ENCODE results near the gene ENTPD8.
A peak's percentile ranks its signal among the peaks of the same experiment; 100 is the strongest.

Gene ENTPD8

GRCh38 chr9:137447722-137448601 lies 6.8 kb upstream of the ENTPD8 start:
- DNase-seq (ENCODE audit: low read depth, low spot score): no peak

GRCh38 chr9:137446851-137447471 lies 5.8 kb upstream of the ENTPD8 start:
- DNase-seq (ENCODE audit: low read depth, low spot score): no peak

GRCh38 chr9:137445930-137446431 lies 4.8 kb upstream of the ENTPD8 start:
- DNase-seq (ENCODE audit: low read depth, low spot score): no peak

DNA sequence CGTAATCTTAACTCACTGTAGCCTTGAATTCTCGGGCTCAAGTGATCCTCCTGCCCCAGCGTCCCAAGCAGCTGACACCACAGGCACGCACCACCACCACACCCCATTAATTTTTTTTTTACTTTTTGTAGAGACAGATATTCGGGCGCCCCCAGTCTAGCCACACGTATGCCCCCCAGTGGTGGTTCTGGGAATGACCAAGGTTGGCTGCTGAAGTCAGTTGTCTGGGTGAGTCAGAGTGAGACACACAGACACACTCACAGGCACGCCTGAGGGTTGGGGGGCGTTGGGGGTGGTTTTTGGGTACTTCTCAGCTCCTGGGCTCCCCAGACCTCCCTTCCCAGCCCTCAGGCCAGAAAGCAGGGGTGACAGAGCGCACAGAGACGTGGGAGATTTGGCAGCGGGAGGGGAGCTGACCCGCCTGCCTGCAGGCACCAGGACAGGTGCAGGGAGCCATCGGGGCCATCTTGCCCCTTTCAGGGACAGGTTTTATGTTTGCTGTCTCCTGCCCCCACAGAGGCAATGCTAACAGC lies 4.2 kb upstream of the ENTPD8 start:
- DNase-seq (ENCODE audit: low read depth, low spot score): peak; percentile 78

- DNase-seq (ENCODE audit: low read depth, low spot score): no peak
Observed at GRCh38 chr9:137444106-137444790, 3.1 kb upstream of the ENTPD8 start.

GRCh38 chr9:137441935-137442321 lies 771 bp upstream of the ENTPD8 start:
- no peak for DNase-seq (ENCODE audit: low read depth, low spot score)

- DNase-seq (ENCODE audit: low read depth, low spot score): no peak
Observed at GRCh38 chr9:137439158-137439714, 1.9 kb downstream of the ENTPD8 start.

GRCh38 chr9:137438591-137439157 lies 2.5 kb downstream of the ENTPD8 start:
- no peak for DNase-seq (ENCODE audit: low read depth, low spot score)

- DNase-seq (ENCODE audit: low read depth, low spot score): no peak
Observed at GRCh38 chr9:137437691-137438590, 3.2 kb downstream of the ENTPD8 start.

DNA sequence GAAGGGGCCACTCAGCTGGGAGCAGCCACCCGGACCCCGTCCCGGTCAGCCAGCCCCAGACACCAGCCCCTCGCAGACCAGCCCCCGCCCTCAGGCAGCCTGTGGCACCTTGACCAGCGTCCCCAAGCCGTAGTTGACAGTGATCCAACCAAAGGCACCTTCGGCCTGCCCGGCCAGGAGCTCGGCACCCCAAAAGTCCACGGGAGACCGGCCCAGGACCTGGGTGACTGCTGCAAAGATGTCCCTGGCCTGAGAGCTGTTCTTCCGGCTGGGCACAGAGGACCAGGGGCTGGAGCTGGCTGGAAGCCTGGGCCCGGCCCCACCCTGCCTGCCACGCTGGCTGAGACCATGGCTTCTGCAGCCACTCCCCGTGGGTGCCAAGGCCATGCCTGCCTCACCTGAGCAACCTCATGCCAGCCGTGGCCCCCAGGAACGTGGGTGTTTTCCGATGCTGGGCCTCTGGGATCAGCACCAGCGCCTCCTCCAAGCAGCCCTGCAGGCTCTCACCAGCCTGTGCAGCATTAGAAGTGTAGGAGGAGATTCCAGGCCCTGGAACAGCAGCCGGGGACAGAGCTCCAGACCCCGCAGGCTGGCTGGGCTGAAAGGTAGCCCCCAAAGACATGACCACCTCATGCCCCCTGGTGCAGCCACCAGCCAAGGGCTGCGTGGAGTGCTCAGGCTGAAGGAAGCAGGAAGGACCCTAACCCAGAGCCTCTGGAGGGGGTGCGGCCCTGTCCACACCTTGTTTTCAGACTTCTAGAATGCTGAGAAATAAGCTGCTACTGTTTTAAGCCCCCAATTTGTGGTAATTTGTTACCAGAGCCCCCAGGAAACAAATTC lies 4.2 kb downstream of the ENTPD8 start:
- no peak for DNase-seq (ENCODE audit: low read depth, low spot score)

DNA sequence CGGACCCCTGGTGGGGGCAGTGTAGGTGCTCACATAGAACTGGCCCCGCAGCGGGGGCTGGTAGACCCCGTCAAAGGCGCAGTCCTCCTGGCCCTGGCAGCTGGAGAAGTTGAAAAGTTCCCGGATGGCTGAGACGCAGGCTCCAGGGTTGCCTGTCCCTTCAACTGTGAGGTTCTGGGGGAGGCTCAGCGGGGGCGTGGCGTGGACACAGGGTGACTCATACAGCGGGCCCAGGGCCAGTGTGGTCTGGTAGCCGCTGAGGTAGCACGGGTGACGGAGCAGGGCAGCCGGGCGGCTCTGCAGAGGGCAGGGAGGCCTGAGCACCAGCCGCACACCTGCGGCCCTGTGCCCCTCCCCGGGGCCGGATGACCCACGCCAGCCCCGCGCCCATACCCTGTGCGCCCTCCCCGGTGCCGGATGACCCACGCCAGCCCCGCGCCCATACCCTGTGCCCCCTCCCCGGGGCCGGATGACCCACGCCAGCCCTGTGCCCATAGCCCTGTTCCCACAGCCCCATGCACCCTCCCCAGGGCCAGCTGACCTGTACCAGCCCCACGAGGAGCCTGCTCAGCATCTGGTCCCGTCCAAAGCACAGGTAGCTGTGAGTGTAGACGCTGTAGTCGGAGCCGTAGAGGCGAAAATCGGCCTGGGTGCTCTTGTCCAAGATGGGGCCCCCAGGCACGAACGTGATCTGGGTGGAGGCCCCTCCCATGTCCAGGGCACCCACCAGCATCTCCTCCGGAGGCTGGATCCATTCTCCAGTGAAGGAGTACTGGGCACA lies 5.0 kb downstream of the ENTPD8 start:
- no peak for DNase-seq (ENCODE audit: low read depth, low spot score)

DNA sequence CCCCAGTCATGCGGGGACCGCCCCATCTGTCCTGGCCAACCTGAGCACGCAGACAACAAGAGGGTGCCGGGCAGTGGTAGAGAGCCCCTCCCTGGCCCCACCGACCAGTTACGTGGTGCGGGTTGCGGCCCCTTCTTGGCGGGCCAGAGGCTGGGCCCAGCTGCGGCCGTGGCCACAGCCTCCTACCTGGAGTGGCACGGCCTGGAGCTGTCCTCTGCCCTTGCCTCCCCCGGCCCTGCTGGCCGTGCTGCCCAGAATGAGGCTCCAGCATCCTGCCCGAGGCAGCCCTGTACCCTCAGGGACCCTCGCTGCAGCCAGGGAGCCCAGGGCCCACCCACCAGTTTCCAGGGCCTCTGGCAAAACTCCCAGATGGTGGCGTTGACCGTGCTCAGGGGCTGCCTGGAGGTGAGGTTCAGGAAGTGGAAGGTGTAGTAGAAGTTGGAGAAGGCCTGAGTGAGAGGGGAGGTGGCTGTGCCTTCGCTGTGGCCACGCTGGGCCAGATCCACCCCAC lies 5.7 kb downstream of the ENTPD8 start:
- no peak for DNase-seq (ENCODE audit: low read depth, low spot score)

DNA sequence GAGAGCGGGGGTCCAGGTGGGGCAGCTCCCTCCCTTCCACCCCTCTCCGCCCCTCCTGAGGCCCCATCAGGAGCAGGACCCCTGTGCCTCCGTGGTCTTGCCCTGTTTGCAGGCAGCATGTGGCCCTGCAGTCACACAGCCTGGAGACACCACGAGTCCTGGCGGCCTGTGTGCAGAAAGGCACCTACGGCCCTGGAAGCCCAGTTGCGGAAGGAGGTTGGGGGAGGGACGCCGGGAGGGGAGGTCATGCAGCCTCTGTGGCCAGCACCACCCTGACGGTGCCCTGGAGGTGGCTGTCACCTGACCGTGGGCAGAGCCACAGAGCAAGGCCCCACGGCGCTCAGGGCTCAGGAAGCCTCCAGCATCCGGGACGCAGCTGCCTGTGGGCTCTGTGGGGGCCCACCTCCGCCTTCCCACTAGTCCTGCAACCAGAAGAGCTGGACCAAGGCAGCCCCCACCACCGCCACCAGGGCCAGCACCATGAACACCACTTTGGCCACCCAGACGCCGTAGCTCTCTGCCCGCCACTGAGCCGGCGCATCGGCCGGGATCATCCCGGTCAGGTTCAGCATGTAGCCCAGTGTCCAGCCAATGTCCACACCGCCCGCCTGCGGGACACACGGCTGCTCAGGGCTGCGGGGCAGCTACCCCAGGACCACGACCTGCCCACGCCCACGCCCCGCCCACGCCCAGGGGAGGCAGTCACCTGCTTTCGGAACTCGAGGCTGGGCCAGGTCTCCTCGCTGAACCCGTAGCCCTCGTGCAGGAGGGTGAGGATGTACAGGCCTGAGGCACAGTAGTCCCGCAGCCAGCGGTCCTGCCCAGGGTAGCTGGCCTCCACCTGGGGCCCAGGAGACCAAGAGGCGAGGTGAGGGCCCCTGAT lies 6.4 kb downstream of the ENTPD8 start:
- DNase-seq (ENCODE audit: low read depth, low spot score): no peak

DNA sequence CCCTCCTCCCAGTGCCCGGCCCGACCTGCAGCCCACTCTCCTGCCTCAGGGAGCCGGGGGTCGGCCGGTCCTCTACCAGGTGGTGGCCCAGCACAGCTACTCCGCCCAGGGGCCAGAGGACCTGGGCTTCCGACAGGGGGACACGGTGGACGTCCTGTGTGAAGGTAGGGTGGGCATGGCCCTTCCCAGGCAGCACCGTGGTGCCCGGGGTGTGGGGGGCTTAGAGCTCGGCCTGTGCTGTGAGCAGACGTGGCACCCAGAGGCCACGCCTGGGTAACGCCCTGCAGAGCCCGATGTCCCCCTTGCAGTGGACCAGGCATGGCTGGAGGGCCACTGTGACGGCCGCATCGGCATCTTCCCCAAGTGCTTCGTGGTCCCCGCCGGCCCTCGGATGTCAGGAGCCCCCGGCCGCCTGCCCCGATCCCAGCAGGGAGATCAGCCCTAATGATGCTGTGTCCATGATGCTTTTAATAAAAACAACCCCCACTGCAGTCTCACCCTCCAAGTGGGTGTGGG lies 7.2 kb downstream of the ENTPD8 start:
- no peak for DNase-seq (ENCODE audit: low read depth, low spot score)

- DNase-seq (ENCODE audit: low read depth, low spot score): no peak
Observed at GRCh38 chr9:137433349-137433915, 7.7 kb downstream of the ENTPD8 start.

DNA sequence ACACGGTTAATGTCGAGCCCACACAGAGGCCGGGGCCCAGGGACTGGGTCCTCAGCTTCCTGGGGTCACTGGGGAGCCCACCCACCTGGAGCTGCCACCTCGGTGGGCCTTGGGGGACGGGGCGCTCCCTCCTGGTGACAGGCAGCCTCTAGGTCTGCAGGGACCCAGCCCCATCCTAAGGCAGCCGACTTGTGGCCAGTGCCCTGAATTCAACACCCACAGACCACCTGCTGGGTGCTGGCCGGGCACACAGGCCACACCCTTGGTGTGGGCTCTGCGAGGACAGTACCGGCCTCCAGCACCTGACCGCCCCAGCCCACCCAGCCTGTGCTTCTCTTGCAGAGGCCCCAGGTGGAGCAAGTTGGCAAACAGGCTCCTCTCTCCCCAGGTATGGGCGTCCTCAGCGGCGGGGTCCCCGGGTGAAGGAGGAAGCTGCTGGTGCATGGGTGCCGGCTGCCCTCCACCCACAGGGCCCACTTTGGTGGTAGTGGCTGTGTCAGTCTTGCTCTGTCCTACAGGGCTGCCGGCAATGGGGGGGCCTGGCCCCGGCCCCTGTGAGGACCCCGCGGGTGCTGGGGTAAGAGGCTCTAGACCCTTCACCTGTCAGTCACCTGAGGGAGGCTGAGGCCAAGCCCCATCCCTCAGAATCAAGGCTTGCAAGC lies 8.3 kb downstream of the ENTPD8 start:
- no peak for DNase-seq (ENCODE audit: low read depth, low spot score)

All from activated naive CD8-positive, alpha-beta T cell treated with anti-CD3 and anti-CD28 coated beads, Interleukin-2, amount 50 U/mL, for 16 hours (primary cell).